Fibroblast of villous mesenchyme (primary cell): ENCODE measurements around the gene FLAD1. TPM values are rescaled to one million over a fixed set of nuclear protein-coding genes. Genes with fewer than 3 reads are reported as not detected.

Experiments used
- DNase-seq: peaks from one replicate; pipeline ENCODE4 v3.0.0-alpha.2; 2010; ENCODE audit warnings: low read depth
- H3K4me3 ChIP-seq: 2 replicates; pipeline ENCODE4 v1.5.1; 2011; ENCODE audit warnings: low read depth, mild to moderate bottlenecking, low read length
- total RNA-seq: library from RNA; depleted of rRNA; stranded (reverse); fragments of >200 nt; gene quantifications from 2 replicates; pipeline ENCODE4 v1.2.3, GENCODE V29; 2012
- TF ChIP-seq, protein P1 (sequence below): IDR thresholded peaks from 2 replicates; pipeline ENCODE4 v1.5.1; 2012; ENCODE audit warnings: low read depth, mild to moderate bottlenecking, low read length; ENCODE audit not compliant: insufficient read depth

FLAD1 gene
- total RNA-seq, 1 donor: 22.9 TPM

- no peak overlapping the region for H3K4me3 ChIP-seq
- DNase-seq: no peak
- TF ChIP-seq, protein P1, sequence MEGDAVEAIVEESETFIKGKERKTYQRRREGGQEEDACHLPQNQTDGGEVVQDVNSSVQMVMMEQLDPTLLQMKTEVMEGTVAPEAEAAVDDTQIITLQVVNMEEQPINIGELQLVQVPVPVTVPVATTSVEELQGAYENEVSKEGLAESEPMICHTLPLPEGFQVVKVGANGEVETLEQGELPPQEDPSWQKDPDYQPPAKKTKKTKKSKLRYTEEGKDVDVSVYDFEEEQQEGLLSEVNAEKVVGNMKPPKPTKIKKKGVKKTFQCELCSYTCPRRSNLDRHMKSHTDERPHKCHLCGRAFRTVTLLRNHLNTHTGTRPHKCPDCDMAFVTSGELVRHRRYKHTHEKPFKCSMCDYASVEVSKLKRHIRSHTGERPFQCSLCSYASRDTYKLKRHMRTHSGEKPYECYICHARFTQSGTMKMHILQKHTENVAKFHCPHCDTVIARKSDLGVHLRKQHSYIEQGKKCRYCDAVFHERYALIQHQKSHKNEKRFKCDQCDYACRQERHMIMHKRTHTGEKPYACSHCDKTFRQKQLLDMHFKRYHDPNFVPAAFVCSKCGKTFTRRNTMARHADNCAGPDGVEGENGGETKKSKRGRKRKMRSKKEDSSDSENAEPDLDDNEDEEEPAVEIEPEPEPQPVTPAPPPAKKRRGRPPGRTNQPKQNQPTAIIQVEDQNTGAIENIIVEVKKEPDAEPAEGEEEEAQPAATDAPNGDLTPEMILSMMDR: no peak
Measured at GRCh38 chr1:155032886-155033285, 49.7 kb downstream of the FLAD1 start.

DNA sequence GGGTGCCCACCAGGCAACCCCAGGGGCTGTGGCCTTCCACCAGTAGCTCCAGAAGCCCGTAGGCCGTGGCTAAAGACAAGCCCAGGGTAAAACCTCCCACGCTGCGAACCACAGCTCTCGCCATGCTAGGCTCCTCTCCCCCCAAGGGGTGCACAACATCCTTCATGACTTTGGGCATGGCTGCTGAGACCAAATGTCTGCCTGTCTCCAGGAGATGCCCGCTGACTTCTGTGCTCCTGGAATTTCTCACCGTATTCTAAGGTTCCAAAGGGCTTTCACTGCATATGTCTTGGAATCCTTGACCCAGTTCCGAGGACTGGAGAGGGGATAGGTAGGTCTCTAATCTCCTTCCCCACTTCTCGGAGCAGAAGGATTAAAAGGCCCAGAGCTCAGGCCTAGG, 50.4 kb downstream of the FLAD1 start, which contains the start of the genes DCST1 and DCST2:
DCST1 (plus strand) TSS at position 301 of the 400 bp plus-strand sequence. CDS start 213 bp downstream, outside the sequence.
DCST2 (minus strand) TSS at position 258 of the 400 bp plus-strand sequence; CDS start at position 178, 80 bp downstream.
- DNase-seq: no peak
- TF ChIP-seq, protein P1: no peak
- H3K4me3 ChIP-seq: no peak within 1 kb of the TSS

GRCh38 chr1:155034318-155035208, 51.4 kb downstream of the FLAD1 start:
- no peak for DNase-seq
- TF ChIP-seq, protein P1: no peak
- H3K4me3 ChIP-seq: no peak overlapping the region

DNA sequence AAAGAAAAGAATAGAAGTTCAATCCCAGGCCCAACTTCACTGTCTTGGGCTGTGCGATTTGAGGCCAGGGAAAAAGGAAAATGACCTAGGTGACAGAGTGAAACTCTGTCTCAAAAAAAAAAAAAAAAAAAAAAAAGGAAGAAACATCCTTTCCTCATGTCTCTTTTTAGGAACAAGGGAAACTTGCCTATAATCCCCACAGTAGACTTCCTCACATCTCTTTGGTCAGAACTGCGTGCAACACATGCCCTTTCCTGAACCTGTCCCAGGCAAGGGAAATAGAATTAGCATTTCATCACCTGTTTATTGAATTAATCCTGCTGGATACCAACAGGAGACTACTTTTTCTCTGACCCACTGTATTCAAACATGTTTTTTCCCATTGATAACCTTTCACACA, 52.8 kb downstream of the FLAD1 start:
- H3K4me3 ChIP-seq: no peak overlapping the region
- TF ChIP-seq, protein P1: no peak
- DNase-seq: no peak

DNA sequence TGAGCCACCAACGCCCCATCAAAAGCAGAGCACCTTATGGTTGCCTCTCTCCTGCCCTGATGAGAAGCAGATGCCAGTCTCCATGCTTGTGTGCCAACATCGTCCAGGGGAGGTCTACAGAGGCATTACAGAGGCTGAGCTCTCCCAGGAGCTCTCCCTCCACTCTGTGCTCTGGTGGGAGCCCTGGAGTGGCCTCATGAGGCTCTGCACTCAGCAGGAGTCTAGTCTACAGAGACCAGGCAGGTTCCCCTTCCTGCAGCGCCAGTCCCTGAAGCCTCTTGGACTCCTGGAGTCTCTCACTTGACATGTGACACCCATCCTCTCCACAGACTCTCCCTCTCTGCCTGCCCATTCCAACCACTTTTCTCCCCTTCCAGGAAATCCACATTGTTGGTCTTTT, 53.9 kb downstream of the FLAD1 start:
- no peak for DNase-seq
- TF ChIP-seq, protein P1: no peak

DNA sequence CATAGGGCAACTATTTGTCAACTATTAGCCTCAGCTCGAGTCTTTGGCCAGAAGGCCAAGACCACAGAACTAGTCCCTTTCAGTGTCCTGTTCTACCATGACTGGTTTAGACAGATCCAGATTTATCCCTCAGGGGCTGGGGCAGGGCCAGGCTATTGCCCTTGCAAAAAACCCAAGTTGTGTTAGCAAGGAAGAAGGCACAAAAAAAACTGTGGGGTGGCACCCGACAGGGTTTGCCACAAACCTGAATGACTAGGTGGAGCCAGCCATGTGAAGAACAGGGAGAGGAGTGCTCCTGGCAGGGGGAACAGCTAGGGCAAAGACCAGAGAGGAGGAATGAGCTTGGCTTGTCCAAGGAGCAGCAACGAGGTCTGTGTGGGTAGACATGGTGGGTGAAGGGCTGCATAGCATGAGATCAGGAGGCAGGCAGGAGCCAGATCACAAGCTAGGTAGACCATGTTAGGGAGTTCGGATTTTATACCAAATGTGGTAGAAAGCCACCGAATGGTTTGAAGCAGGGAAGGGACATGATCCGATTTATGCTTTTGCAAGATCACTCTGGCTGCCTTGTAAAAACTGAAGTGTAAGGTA, 54.8 kb downstream of the FLAD1 start:
- no peak for DNase-seq
- H3K4me3 ChIP-seq: no peak overlapping the region
- TF ChIP-seq, protein P1: no peak

More for the DNA sequence above, 53.9 kb downstream of the FLAD1 start:
- H3K4me3 ChIP-seq: no peak overlapping the region
